ENCODE measurements around the gene FGF18.

DNA sequence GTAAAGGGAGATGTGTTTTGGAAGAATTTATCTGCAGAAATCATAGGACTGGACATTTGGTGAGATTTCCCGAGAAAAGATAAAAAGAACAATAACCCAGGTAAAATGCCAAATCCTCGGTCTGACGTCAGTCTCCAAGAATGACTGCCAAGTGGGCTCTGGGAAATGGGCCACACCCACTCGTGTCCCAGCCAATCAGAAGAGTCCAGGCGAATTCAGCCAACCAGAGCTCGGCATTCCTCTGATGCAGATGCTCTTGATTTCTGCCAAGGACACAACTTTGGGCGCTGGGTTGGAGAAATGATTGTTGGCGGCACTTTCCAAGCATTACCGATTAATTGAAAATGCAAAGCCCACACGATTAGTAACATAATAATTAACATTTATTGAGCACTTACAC lies 73.3 kb downstream of the FGF18 start:
- TF ChIP-seq, protein P1, sequence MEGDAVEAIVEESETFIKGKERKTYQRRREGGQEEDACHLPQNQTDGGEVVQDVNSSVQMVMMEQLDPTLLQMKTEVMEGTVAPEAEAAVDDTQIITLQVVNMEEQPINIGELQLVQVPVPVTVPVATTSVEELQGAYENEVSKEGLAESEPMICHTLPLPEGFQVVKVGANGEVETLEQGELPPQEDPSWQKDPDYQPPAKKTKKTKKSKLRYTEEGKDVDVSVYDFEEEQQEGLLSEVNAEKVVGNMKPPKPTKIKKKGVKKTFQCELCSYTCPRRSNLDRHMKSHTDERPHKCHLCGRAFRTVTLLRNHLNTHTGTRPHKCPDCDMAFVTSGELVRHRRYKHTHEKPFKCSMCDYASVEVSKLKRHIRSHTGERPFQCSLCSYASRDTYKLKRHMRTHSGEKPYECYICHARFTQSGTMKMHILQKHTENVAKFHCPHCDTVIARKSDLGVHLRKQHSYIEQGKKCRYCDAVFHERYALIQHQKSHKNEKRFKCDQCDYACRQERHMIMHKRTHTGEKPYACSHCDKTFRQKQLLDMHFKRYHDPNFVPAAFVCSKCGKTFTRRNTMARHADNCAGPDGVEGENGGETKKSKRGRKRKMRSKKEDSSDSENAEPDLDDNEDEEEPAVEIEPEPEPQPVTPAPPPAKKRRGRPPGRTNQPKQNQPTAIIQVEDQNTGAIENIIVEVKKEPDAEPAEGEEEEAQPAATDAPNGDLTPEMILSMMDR (IDR thresholded peaks at IDR 0.05; ENCODE audit: poor library complexity), result no peak
- TF ChIP-seq EZH2phosphoT487 (IDR thresholded peaks at IDR 0.05; ENCODE audit: low read depth, severe bottlenecking, unreplicated experiment) (no peak), EZH2 (IDR thresholded peaks at IDR 0.05; ENCODE audit: borderline replicate concordance) (no peak)

Measured in hepatocyte (in vitro differentiated cells).